Common myeloid progenitor, CD34-positive (primary cell): Measurements from ENCODE around the gene PNLIPRP1.

Experiments used
- CTCF ChIA-PET: fragments of 350-600 bp; sonication (Branson Sonifier 250); formaldehyde crosslinking; loops from one replicate; lab custom pipeline; 2021; ENCODE audit warnings: antibody characterized with exemption; lab: Charles Lee
- POLR2A ChIA-PET: fragments of 350-600 bp; sonication (Branson Sonifier 250); formaldehyde crosslinking; loops from one replicate; lab custom pipeline; 2021; ENCODE audit warnings: antibody characterized with exemption; lab: Charles Lee
- DNase-seq, 3 donors: peaks; one replicate each; pipeline versions ENCODE4 v3.0.0 to v3.0.0-alpha.2; 2013
- H3K27ac ChIP-seq, 2 experiments: 1 replicate in 1 of 2; 2 replicates in 1 of 2; pipeline ENCODE4 v1.7.0; 2013; ENCODE audit warnings: inconsistent platforms in 2 of 2, low read length in 2 of 2, mild to moderate bottlenecking in 2 of 2, low read depth in 1 of 2, moderate library complexity in 1 of 2; ENCODE audit not compliant: severe bottlenecking in 2 of 2, insufficient read depth in 1 of 2, poor library complexity in 1 of 2
- H3K27me3 ChIP-seq, 5 experiments: replicated peaks in 2 of 5; 1 replicate in 3 of 5; 2 replicates in 2 of 5; pipeline versions ENCODE4 v1.6.1 to v1.7.0; 2013; ENCODE audit warnings: low read length in 4 of 5, mild to moderate bottlenecking in 2 of 5, moderate library complexity in 2 of 5, inconsistent platforms in 1 of 5; ENCODE audit not compliant: insufficient read depth in 5 of 5, control insufficient read depth in 4 of 5
- H3K36me3 ChIP-seq, 4 experiments: 1 replicate in 2 of 4; 2 replicates in 2 of 4; pipeline versions ENCODE4 v1.6.1 to v1.7.0; 2013; ENCODE audit warnings: low read length in 3 of 4, control low read depth in 1 of 4, mild to moderate bottlenecking in 1 of 4; ENCODE audit not compliant: control insufficient read depth in 4 of 4, insufficient read depth in 4 of 4
- H3K4me1 ChIP-seq, 4 experiments: 1 replicate in 3 of 4; 2 replicates in 1 of 4; pipeline versions ENCODE4 v1.6.1 to v1.7.1; 2013; ENCODE audit warnings: low read length in 3 of 4, mild to moderate bottlenecking in 3 of 4, control low read depth in 1 of 4, inconsistent platforms in 1 of 4, moderate library complexity in 1 of 4; ENCODE audit not compliant: control insufficient read depth in 4 of 4, insufficient read depth in 4 of 4; ENCODE audit errors: control extremely low read depth in 1 of 4
- H3K4me3 ChIP-seq, 7 experiments: 1 replicate in 4 of 7; 2 replicates in 3 of 7; pipeline versions ENCODE4 v1.5.1 to v1.7.0; 2013; ENCODE audit warnings: mild to moderate bottlenecking in 7 of 7, low read length in 6 of 7, moderate library complexity in 6 of 7, inconsistent platforms in 2 of 7, low read depth in 2 of 7, control low read depth in 1 of 7; ENCODE audit not compliant: insufficient read depth in 4 of 7, control insufficient read depth in 1 of 7; ENCODE audit errors: extremely low read depth in 1 of 7
- H3K9me3 ChIP-seq, 5 experiments: 1 replicate in 4 of 5; 2 replicates in 1 of 5; pipeline versions ENCODE4 v1.6.1 to v1.7.1; 2013; ENCODE audit warnings: low read length in 4 of 5, mild to moderate bottlenecking in 2 of 5, inconsistent platforms in 1 of 5, low read depth in 1 of 5, moderate library complexity in 1 of 5; ENCODE audit not compliant: control insufficient read depth in 4 of 5, insufficient read depth in 2 of 5; ENCODE audit errors: control extremely low read depth in 1 of 5
- WGBS: methylation state at CpG from one replicate; pipeline ENCODE4 v1.1.5; 2013; ENCODE audit not compliant: insufficient coverage; 5-methylcytosine and 5-hydroxymethylcytosine counted together

Gene PNLIPRP1

DNA sequence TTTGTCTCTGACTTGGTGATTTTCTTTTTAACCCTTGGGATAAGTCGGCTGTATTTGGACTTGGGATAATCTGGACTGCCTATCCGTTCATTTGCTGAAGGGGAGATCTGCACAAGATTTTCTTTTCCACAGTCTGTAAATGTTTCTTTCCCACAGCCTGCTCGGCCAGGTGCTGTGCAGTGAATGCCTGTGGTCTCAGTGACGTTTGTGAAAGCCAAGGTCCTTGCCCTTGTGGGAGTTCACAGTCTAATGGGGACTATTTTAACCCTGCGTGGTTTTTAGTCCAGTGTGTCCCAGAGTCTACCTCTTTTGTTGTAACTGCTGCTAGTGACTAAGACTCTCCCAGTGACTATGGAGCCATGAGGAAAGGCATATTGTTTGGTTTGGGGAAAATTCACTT lies 36.1 kb upstream of the PNLIPRP1 start:
- Histone ChIP-seq H3K4me3 (no peak overlapping the region), H3K27ac (no peak overlapping the region), H3K4me1 (no peaks in the 10 kb centered on the region), H3K27me3 (peaks cover 0 to 3% (median 0%) of the 10 kb centered on the region in 5 experiments), H3K9me3 (no peaks in the 10 kb centered on the region), H3K36me3 (no peaks in the 10 kb centered on the region)
- no peak for DNase-seq
- CTCF ChIA-PET, result no interaction called here
- 78% methylated on average over 5 of the region's 5 CpGs for WGBS
- POLR2A ChIA-PET, result no interaction called here

DNA sequence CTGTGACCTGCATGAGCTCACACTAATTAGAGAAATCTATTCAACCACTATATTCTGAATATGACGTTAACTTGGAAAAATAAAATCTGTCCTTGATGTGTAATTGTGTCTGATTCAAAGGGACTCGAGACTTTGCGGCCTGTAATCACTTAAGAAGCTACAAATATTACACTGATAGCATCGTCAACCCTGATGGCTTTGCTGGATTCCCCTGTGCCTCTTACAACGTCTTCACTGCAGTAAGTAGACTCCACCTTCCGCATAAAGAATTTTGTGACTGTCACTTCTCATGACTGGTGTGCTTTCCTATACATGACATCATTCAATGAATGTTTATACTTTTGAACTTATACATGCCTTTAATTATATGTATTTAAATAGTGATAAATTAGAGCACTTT lies 34.9 kb upstream of the PNLIPRP1 start:
- CTCF ChIA-PET, result no interaction called here
- no peaks in the 10 kb centered on the region for H3K4me1 ChIP-seq
- peaks cover 0 to 3% (median 0%) of the 10 kb centered on the region in 5 experiments for H3K27me3 ChIP-seq
- no peak overlapping the region for H3K27ac ChIP-seq
- WGBS, result 94% methylated on average over 6 of the region's 6 CpGs
- no peak overlapping the region for H3K4me3 ChIP-seq
- H3K9me3 ChIP-seq, result no peaks in the 10 kb centered on the region
- POLR2A ChIA-PET, result no interaction called here
- DNase-seq, result no peak
- H3K36me3 ChIP-seq, result no peaks in the 10 kb centered on the region

DNA sequence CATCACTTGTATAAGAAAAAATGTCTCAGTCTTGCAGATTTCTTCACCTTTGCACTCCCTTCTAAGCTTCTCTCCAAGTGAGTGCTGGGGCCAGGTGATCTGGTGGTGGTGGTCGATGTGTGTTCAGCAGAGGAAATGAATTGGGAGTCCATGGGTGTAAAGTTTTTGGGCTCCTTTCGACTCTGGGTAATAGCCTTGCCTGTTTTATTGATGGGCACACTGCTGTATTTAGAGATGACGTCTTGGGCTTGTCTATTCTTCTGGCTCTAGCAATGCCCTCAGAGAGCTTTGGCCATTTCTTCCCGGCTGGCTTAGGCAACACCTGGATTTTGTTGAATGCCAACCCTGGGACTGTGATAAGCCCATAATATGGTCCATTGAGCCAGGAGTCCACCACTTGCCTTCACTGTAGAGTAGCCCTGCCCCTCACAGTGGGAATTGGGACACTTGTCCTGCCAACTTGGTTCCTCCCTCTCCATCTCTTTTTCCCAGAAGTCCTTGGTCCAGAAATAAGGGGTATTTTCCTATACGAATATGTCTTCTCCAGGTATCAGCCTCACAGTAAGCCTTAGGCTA lies 33.4 kb upstream of the PNLIPRP1 start:
- Histone ChIP-seq H3K27me3 (peaks cover 0 to 5% (median 0%) of the 10 kb centered on the region in 5 experiments), H3K36me3 (no peaks in the 10 kb centered on the region), H3K4me3 (no peak overlapping the region), H3K27ac (no peak overlapping the region), H3K9me3 (no peaks in the 10 kb centered on the region), H3K4me1 (no peaks in the 10 kb centered on the region)
- DNase-seq, result no peak
- ChIA-PET POLR2A (no interaction called here), CTCF (no interaction called here)
- 84% methylated on average over 3 of the region's 5 CpGs for WGBS

GRCh38 chr10:116565534-116565933 lies 25.2 kb upstream of the PNLIPRP1 start:
- CTCF ChIA-PET, result no interaction called here
- H3K27me3 ChIP-seq, result peaks cover 0 to 2% (median 0%) of the 10 kb centered on the region in 5 experiments
- H3K4me3 ChIP-seq, result no peak overlapping the region
- POLR2A ChIA-PET, result no interaction called here
- H3K27ac ChIP-seq, result no peak overlapping the region
- no peaks in the 10 kb centered on the region for H3K36me3 ChIP-seq
- no peaks in the 10 kb centered on the region for H3K9me3 ChIP-seq
- no peaks in the 10 kb centered on the region for H3K4me1 ChIP-seq
- DNase-seq, result no peak
- 97% methylated on average over 3 of the region's 8 CpGs for WGBS

DNA sequence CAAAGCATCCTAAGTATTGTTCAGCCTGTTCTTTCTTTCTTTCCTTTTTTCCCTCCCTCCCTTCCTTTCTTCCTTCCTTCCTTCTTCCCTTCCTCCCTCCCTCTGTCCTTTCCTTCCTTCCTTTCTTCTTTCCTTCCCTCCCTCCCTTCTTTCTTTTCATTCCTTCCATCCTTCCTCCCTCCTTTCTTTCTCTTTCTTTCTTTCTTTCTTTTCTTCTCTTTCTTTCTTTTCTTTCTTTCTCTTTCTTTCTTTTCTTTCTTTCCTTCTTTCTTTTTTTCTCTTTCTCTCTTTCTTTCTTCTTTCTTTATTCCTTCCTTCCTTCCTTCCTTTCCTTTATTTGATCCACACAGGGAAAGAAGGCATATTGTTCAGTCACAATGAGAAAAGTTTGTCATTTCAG lies 23.8 kb upstream of the PNLIPRP1 start:
- Histone ChIP-seq H3K36me3 (no peaks in the 10 kb centered on the region), H3K9me3 (no peaks in the 10 kb centered on the region), H3K4me3 (no peak overlapping the region), H3K27me3 (peaks cover 0 to 2% (median 0%) of the 10 kb centered on the region in 5 experiments), H3K27ac (no peak overlapping the region), H3K4me1 (no peaks in the 10 kb centered on the region)
- DNase-seq, result no peak
- CTCF ChIA-PET, result no interaction called here
- POLR2A ChIA-PET, result no interaction called here

GRCh38 chr10:116567335-116567734 lies 23.4 kb upstream of the PNLIPRP1 start:
- ChIA-PET POLR2A (no interaction called here), CTCF (no interaction called here)
- no peaks in the 10 kb centered on the region for H3K9me3 ChIP-seq
- H3K27me3 ChIP-seq, result peaks cover 0 to 2% (median 0%) of the 10 kb centered on the region in 5 experiments
- no peak overlapping the region for H3K4me3 ChIP-seq
- 100% methylated on average over 2 of the region's 3 CpGs for WGBS
- no peak overlapping the region for H3K27ac ChIP-seq
- DNase-seq, result no peak
- H3K36me3 ChIP-seq, result no peaks in the 10 kb centered on the region
- H3K4me1 ChIP-seq, result no peaks in the 10 kb centered on the region

- ChIA-PET POLR2A (no interaction called here), CTCF (no interaction called here)
- no peaks in the 10 kb centered on the region for H3K9me3 ChIP-seq
- no peak overlapping the region for H3K4me3 ChIP-seq
- WGBS, result 100% methylated on average over 1 of the region's 3 CpGs
- DNase-seq, result no peak
- no peaks in the 10 kb centered on the region for H3K36me3 ChIP-seq
- no peaks in the 10 kb centered on the region for H3K4me1 ChIP-seq
- peaks cover 0 to 3% (median 0%) of the 10 kb centered on the region in 5 experiments for H3K27me3 ChIP-seq
- no peak overlapping the region for H3K27ac ChIP-seq
Measured at GRCh38 chr10:116574797-116575196, 16.0 kb upstream of the PNLIPRP1 start.
